NOMO-1 treated with dmso at 0.1 percent for 144 hours (cell line): ENCODE results near the gene PRRG2.
"Not testable (repeated sequence)": the region's sequence is repeated elsewhere in the genome, so short reads cannot be mapped to it uniquely, and the experiment has no call there.

Source experiments
- DNase-seq: peaks from one replicate; lab custom pipeline; 2025; ENCODE audit not compliant: unreplicated experiment; lab: John Stamatoyannopoulos, UW

PRRG2 gene

DNA sequence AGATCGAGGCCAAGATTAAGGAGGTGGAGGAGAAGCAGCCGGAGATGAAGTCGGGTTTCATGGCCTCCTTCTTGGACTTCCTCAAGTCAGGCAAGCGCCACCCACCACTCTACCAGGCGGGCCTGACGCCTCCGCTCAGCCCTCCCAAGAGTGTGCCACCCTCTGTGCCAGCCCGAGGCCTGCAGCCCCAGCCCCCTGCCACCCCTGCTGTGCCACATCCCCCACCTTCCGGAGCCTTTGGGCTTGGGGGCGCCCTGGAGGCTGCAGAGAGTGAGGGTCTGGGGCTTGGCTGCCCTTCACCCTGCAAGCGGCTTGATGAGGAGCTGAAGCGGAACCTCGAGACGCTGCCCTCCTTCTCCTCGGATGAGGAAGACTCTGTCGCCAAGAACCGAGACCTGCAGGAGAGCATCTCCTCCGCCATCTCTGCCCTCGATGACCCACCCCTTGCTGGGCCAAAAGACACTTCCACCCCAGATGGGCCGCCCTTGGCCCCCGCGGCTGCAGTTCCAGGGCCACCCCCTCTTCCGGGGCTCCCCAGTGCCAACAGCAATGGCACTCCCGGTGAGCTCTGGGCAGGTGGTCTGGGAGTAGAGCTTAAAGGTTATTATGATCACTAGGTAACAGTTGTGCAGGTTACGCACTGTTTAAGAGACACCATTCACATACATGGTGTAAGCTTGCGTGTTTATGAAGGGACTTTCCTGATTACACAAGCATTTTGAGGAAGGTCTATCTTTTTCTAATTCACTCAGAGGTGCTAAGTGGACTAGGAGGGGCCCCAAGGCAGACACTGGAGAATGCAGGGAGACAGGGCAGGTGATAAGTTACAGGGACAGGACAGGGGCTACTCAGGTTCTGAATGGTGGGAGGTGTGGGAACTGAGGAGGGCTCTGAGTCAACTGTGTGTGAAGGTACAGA lies 18.5 kb downstream of the PRRG2 start:
- DNase-seq, result no peak

DNA sequence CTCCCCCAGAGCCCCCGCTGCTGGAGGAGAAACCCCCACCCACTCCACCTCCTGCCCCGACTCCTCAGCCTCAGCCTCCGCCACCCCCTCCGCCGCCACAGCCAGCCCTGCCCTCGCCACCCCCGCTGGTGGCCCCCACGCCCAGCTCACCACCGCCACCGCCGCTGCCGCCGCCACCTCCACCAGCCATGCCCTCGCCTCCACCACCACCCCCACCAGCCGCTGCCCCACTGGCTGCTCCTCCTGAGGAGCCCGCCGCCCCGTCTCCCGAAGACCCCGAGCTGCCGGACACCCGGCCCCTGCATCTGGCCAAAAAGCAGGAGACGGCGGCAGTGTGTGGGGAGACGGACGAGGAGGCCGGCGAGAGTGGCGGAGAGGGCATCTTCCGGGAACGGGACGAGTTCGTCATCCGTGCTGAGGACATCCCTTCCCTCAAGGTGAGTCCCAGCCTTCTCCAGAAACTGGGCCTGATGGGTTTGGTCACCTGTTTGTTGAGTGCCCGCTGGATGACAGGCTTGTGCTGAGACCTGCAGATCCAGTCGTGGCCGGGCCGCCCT lies 20.4 kb downstream of the PRRG2 start:
- no peak for DNase-seq

DNA sequence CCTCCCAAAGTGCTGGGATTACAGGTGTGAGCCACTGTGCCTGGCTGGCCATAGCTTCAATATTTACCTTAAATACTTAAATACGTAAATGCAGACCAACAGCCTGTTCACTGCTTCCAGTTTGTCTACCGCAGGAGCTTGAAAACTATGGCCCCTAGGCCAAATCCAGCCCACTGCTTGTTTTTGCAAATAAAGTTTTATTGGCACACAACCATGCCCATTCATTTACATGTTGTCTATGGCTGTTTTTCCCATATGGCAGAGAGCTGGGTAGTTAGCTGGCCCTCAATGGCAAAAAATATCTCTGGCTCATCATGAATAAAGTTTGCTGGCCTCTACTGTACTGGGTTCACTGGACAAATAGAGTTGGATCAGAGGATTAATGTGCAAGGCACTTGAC lies 21.7 kb downstream of the PRRG2 start:
- DNase-seq, result no peak

DNA sequence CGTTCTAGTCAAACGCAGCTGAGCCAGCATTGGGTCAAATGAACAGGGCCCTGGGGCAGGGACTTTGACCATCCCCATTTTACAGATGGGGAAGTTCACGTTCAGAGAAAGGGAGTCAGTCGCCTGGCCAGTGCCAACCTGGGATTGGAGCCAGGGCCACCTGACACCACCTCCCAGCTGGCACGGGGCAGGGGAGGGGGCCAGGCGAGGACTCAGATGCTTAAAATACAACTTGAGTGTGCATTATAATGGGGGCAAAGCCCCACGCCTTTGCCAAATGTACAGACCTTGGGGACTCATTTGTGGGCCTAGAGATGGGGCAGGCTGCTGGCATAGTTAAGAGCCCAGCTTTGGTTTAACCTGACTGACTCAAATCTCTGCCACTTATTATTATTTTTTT lies 24.5 kb downstream of the PRRG2 start:
- no peak for DNase-seq

DNA sequence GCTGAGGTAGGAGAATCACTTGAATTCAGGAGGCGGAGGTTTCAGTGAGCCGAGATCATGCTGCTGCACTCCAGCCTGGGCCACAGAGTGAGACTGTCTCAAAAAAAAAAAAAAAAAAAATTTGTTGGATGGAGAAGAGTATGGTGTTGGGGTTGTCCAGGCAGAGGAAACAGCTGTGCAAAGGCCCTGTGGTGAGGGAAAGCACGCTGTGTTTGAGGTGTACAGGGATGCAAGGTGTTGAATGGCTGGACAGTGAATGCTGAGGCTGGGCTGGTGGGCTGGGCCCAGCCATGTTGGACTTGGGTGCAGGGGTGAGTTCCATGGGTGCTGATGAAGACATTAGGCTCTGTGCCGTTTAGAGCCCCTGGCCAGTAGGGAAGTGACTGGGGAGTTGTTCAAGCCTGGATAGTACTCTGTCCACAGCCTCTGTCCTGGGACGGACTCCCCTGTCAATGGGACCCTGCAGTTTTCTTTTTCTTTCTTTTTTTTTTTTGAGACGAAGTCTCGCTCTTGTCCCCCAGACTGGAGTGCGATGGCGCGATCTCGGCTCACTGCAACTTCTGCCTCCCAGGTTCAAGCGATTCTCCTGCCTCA lies 28.5 kb downstream of the PRRG2 start:
- DNase-seq, result no peak

DNA sequence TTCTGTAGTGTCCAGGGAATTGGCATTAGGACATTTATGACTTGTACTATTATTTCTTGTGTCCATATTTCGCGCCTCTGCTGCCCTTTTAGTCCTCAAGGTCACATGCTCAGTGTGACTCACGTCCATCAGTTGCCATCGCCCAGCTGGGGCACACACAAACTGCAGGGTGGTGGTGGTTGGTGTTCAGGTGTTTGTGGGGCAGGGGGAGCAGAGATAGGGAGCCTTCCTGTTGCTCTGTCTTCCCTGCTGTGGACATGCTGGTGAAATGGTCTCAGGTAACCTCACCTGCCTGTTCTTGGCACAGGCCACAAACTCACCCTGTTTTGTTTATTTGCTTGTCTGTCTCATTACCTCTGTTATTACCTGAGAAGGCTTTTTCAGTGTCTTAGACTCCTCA lies 32.3 kb downstream of the PRRG2 start:
- DNase-seq, result no peak

DNA sequence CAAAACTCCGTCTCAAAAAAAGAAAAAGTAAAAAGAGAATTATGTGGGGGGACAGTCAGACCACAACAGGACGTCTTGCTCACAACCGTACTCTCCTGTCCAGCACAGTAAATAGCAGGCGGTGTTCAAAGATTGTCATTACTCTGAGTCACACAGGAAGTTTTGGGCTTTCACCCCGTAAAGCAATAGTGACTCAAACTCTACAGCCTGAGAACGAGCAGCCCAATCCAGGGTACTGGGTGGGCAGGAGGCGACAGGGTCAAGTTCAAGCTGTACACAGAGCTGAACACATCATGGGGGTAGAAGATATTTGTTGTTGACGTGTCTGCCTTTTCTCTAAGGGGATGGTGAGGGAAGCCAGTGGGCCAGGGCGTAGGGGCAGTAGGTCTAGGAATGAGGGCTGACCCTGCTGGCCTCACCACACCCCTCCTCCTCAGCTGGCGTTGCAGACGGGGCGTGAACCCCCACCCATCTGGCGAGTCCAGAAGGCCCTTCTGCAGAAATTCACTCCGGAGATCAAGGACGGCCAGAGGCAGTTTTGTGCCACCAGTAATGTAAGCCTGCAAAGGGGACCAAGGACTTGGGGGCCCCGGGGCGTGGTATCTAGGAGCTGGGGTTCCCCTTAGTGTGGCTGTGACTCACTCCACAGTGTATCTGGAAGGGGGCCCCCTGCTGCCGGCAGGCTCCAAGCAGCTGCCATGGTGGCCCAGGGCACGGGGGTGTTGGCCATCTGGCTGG lies 33.1 kb downstream of the PRRG2 start:
- DNase-seq, result no peak

DNA sequence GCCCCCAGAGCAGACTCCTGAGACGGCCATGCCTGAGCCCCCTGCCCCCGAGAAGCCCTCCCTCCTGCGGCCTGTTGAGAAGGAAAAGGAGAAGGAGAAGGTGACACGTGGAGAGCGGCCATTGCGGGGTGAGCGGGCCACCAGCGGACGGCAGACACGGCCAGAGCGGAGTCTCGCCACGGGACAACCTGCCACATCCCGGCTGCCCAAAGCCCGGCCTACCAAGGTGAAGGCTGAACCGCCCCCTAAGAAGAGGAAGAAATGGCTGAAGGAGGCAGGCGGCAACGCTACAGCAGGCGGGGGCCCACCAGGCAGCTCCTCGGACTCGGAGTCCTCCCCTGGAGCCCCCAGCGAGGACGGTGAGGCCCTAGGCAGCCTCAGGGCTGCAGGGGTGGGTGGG lies 34.7 kb downstream of the PRRG2 start:
- no peak for DNase-seq

DNA sequence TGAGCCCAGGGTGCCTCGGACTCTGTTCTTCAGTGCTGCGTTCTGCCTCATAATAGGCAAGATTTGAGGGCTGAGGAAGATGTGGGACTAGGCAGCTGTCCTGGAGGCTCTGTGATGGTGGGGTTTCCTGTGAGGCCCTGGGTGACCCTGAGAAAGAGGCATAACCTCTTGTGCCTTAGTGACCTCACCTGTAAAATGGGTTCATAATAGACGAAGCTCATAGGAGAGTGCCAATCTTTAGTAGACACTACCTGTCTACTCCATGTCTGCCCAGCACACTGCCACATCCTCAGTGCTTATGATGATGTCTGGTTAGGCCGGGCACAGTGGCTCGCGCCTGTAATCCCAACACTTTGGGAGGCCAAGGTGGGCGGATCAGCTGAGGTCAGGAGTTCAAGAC lies 35.4 kb downstream of the PRRG2 start:
- DNase-seq, result no peak

DNA sequence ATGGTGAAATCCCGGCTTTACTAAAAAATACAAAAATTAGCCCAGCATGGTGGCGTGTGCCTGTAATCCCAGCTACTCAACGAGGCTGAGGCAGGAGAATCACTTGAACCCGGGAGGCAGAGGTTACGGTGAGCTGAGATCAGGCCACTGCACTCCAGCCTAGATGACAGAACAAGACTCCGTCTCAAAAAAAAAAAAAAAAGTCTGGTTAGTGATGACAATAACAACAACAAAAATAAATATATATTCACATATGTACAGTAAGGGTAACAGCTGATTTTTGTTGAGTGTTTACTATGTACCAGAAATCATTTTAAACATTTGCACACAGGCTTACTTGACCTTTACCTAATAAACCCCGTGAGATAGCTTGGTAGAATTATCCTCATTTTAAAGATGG lies 35.8 kb downstream of the PRRG2 start:
- DNase-seq, result no peak

DNA sequence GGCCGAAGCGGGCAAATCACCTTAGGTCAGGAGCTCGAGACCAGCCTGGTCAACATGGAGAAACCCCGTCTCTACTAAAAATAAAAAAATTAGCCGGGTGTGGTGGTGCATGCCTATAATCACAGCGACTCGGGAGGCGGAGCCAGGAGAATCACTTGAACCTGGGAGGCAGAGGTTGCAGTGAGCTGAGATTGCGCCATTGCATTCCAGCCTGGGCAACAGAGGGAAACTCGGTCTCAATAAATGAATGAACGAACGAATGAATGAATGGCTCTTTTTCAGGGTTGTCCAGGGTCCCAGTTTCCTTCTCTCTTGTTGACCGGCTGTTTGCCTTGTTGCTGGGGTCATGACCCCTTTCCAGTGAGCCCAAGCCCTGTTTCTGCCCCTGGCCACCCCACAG lies 36.7 kb downstream of the PRRG2 start:
- not testable (repeated sequence) for DNase-seq

DNA sequence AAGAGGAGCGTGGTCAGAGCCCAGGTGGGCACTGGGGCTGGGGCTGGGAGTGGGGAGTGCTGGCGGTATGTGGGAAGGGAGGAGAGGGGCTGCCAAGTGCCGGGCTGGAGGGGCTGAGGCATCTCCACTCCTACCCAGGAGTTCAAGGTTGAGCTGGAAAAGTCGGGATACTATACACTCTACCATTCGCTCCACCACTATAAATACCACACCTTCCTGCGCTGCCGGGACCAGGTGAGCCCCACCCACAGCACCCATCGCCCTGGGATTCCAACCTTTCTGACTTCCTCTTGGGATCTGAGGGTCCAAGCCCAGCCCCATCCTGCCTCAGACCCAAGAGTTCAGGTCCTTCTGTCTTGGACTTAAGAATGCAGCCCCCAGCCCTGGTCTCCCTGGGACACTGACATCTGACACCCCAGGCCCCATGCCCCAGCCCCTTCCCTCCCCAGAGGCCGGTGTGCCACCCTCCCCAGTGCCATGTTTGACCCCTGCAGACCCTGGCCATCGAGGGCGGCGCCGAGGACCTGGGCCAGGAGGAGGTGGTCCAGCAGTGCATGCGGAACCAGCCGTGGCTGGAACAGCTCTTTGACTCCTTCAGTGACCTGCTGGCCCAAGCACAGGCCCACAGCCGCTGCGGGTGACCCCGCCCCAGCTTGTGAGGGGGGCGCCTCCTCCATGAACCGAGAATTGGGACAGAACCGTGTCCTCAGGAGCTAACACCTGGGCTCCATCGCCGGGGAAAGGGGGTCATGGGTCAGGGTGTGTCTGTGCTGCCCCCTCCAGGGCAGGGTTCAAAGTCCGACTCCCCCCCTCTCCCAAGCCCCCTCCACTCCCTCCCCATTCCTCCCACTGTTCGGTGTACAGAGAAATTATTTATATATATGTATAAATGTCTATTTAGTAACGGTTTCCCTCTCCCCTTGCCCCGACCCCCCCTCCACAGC lies 44.1 kb downstream of the PRRG2 start:
- no peak for DNase-seq

DNA sequence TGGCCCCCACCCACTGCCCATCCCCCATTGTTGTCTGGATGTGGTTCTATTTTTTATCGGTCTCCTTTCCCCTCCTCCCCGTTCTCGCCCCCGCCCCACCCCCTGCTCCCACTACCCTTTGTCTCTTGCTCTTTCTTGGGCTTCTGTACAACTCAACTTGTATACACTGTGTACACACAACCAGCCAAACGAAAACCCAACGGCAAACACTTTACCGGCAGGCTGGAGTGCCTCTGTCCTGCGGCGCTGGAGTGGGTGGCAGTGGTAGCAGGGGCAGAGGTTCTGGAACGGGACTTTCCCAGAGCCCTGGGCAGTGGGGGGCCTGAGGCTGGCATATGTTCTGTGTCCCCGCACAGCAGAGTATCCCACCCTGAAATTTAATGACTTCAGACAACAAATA lies 45.1 kb downstream of the PRRG2 start:
- no peak for DNase-seq

DNA sequence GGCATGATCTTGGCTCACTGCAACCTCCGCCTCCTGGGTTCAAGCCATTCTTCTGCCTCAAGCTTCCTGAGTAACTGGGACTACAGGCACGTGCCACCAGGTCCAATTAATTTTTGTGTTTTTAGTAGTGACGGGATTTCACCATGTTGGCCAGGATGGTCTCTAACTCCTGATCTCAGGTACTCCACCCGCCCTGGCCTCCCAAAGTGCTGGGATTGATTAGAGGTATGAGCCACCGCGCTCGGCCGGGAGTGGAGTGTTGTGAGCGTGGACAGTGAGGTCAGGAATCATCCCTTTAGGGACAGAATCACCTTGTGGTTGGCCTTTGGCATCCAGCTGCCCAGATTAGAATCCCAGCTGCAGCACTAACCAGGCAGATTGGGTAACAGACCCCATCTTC lies 48.5 kb downstream of the PRRG2 start:
- no peak for DNase-seq

DNA sequence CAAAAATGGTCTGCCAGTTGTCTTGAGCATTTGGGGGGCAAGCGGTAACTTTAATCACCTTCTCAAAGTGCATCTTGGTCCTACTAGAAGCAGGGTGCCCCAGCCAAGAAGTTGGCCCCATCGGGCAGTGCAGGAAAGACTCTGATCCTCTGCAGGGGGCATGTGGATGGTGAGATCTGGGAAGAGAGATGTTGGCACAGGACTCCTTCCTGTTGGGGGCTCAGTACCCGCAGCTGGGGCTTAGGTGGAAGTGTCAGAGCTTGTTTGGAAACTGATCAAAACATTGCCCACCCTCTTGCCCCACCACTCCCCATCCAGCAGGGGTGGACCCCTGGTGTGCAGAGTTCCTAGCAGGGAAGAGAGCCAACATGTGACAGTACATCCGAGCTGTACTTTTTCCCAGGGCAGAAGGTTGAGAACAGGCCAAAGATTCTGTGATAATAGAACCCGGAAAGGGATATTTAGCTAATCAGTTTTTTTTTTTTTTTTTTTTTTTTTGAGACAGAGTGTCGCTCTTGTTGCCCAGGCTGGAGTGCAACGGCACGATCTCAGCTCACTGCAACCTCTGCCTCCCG lies 50.0 kb downstream of the PRRG2 start:
- DNase-seq, result no peak

DNA sequence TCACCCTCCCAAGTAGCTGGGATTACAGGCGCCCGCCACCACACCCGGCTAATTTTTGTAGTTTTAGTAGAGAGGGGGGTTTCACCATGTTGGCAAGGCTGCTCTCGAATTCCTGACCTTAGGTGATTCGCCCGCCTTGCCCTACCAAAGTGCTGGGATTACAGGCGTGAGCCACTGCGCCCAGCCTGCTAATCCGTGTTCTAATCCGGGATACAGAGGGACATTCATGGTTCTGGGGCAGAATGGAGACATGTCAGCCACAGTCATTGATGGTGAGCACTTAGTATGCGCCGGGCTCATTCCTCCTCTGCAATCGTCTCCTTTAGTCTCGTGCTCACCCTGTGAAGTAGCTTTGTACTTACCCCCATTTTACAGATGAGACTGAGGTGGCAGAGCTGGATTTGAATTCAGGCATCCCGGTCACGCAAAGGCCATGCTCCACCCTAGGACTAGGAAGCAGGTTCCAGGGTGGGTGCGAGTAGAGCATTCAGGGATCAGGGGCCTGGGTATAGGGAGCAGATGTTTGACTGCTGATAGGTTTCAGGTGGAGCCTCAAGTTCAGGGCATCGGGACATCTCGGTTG lies 50.6 kb downstream of the PRRG2 start:
- DNase-seq, result no peak

DNA sequence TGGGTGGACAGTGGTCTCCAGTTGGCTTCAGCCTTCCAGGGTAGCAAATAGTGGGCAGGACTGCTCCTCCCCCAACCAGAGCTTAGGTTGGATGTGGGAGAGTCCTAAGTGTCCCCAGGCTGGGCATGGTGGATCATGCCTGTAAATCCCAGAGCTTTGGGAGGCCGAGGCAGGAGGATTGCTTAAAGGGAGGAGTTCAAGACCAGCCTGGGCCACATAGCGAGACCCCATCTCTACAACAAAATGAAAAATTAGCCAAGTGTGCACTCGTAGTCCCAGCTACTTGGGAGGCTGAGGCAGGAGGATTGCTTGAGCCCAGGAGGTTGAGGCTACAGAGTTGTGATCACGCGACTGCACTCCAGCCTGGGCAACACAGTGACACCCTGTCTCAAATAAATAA lies 51.5 kb downstream of the PRRG2 start:
- no peak for DNase-seq

DNA sequence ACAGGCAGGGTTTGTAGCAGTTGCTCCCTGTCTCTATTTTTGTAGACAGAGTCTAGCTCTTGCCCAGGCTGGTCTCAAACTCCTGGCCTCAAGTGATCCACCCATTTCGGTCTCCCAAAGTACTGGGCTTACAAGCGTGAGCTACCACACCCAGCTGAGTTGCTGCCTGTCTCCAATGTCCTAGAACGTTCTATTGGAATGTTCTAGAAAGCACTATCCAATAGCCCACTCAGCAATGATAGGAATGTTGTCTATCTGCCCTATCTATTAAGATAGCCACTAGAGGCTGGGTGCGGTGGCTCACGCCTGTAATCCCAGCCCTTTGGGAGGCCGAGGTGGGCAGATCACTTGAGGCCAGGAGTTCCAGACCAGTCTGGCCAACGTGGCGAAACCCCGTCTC lies 52.2 kb downstream of the PRRG2 start:
- DNase-seq, result not testable (repeated sequence)

DNA sequence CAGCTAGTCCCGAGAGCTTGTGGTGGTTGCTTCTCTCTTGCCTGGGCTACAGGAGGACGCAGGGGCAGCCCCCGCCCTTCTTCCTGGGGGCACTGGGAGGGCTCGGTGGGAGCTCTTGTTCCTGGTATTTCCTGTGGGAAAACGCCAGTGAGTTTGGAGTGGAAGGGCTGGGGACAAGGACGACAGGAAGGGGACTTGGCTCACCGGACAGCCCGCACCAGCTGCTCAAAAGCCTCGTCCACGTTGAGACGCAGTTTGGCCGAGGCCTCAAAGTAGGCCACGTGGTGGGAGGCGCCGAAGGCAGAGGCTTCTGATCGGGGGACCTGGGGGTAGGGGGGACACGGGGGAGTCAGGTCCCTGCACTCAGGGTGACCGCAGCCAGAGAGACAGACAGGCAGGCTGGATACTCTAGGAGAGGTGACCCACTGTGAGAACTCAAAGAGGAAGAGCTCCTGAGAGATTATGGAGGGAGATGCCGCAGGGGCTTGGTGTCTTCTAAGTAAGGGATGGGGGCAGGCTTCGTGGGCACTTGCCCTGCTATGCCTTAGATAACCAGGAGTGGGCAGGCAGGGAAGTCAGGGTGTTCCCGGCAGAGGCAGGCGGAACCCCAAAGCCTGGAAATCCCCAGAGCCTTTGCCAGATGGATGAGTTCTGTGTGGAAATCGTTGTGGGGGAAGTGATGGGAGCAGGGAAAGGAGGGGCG lies 54.6 kb downstream of the PRRG2 start:
- DNase-seq, result no peak
